OCI-LY3 (cell line): Measurements from ENCODE around the gene DPP6.
"Not testable (repeated sequence)": the region's sequence is repeated elsewhere in the genome, so short reads cannot be mapped to it uniquely, and the experiment has no call there.

Experiments used
- EZH2phosphoT487 ChIP-seq: fragments of 200-600 bp; shearing (Covaris generic); IDR thresholded peaks from 2 replicates; pipeline ENCODE4 v1.6.1; 2018; ENCODE audit warnings: antibody characterized with exemption, mixed run types, low read depth
- TF ChIP-seq, protein P1 (sequence below): fragments of 200-600, 300-600 bp; sonication (generic); IDR thresholded peaks from 2 replicates; pipeline ENCODE4 v1.5.1; 2014; ENCODE audit warnings: antibody characterized with exemption, low read length, low read depth

- TF ChIP-seq EZH2phosphoT487, result not testable (repeated sequence)
- TF ChIP-seq, protein P1, sequence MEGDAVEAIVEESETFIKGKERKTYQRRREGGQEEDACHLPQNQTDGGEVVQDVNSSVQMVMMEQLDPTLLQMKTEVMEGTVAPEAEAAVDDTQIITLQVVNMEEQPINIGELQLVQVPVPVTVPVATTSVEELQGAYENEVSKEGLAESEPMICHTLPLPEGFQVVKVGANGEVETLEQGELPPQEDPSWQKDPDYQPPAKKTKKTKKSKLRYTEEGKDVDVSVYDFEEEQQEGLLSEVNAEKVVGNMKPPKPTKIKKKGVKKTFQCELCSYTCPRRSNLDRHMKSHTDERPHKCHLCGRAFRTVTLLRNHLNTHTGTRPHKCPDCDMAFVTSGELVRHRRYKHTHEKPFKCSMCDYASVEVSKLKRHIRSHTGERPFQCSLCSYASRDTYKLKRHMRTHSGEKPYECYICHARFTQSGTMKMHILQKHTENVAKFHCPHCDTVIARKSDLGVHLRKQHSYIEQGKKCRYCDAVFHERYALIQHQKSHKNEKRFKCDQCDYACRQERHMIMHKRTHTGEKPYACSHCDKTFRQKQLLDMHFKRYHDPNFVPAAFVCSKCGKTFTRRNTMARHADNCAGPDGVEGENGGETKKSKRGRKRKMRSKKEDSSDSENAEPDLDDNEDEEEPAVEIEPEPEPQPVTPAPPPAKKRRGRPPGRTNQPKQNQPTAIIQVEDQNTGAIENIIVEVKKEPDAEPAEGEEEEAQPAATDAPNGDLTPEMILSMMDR, result not testable (repeated sequence)
Measured at GRCh38 chr7:154678001-154678550, 625.9 kb downstream of the DPP6 start.
